IPS DF 6.9 (cell line): ENCODE data around the gene EFCC1.

ENCODE experiments used
- DNase-seq: peaks from one replicate; pipeline ENCODE4 v3.0.0-alpha.2; 2013; ENCODE audit warnings: low read depth, low spot score
- H3K27ac ChIP-seq: one replicate; pipeline ENCODE4 v1.5.1; 2013; ENCODE audit warnings: low read length, control low read depth
- H3K27me3 ChIP-seq: 2 replicates; pipeline ENCODE4 v1.6.1; 2013; ENCODE audit warnings: mild to moderate bottlenecking, low read length; ENCODE audit not compliant: control insufficient read depth, insufficient read depth
- H3K36me3 ChIP-seq: 2 replicates; pipeline ENCODE4 v1.6.1; 2013; ENCODE audit warnings: low read length; ENCODE audit not compliant: control insufficient read depth, insufficient read depth
- H3K4me1 ChIP-seq: 2 replicates; pipeline ENCODE4 v1.6.1; 2013; ENCODE audit warnings: low read length; ENCODE audit not compliant: control insufficient read depth, insufficient read depth
- H3K4me3 ChIP-seq: 2 replicates; pipeline ENCODE4 v1.5.1; 2013; ENCODE audit warnings: mild to moderate bottlenecking, low read length
- H3K9me3 ChIP-seq: 2 replicates; pipeline ENCODE4 v1.6.1; 2013; ENCODE audit warnings: low read length, inconsistent platforms; ENCODE audit not compliant: control insufficient read depth, insufficient read depth
- WGBS: extraction: QIAGEN DNeasy Blood & Tissue Kit; methylation state at CpG from one replicate; pipeline ENCODE4 v1.1.7; 2013; ENCODE audit warnings: mixed read lengths, missing lambda C conversion rate; ENCODE audit not compliant: insufficient read length, insufficient coverage; 5-methylcytosine and 5-hydroxymethylcytosine counted together

Gene EFCC1

DNA sequence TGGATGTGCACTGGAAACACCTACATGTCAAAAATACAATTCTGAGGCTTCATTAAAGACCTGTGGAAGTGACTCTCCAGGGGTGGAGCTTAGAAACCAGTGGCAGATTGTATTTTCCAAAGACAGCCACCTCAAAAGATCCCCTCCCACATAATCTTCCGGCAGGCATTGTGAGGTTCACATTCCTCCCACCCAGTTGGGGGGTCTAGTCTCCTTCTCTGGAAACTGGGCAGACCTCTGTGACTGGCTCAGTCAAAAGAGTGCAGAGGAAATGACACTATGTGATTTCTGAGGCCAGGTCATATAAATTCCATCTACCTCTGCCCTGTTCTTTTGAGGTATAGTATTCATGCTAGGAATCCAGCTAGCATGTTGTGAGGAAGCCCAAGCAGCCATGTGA lies 5.4 kb upstream of the EFCC1 start:
- no peaks in the 10 kb centered on the region for H3K9me3 ChIP-seq
- peaks cover 19% of the 10 kb centered on the region for H3K27me3 ChIP-seq
- DNase-seq = no peak
- H3K36me3 ChIP-seq = no peaks in the 10 kb centered on the region
- no CpG with 5 or more reads among the region's 1 CpG for WGBS
- no peak overlapping the region for H3K27ac ChIP-seq
- no peak overlapping the region for H3K4me3 ChIP-seq
- peaks cover 5% of the 10 kb centered on the region; the same call in 1 of the 2 replicates for H3K4me1 ChIP-seq

DNA sequence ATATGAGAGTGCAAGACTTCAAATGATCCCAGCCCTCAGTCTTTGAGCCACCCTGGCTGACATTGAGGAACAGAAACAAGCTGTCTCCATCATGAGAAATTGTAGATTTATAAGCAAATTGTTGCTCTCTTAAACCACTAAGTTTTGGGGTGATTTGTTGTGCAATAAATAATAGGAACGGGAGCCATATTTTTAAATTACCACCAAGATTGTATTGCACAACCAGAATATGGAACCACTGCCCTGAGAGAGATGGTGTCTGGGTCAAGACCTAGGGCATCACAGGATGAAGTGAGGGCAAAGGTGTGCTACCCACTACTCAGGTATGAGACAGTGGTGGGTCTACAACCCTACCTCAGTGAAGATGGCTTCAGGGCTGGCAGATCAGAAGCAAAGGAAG lies 4.9 kb upstream of the EFCC1 start:
- peaks cover 23% of the 10 kb centered on the region for H3K27me3 ChIP-seq
- no CpG with 5 or more reads among the region's 1 CpG for WGBS
- no peaks in the 10 kb centered on the region for H3K9me3 ChIP-seq
- no peak for DNase-seq
- no peak overlapping the region for H3K27ac ChIP-seq
- H3K4me3 ChIP-seq = no peak overlapping the region
- peaks cover 5% of the 10 kb centered on the region; the same call in 1 of the 2 replicates for H3K4me1 ChIP-seq
- H3K36me3 ChIP-seq = no peaks in the 10 kb centered on the region

DNA sequence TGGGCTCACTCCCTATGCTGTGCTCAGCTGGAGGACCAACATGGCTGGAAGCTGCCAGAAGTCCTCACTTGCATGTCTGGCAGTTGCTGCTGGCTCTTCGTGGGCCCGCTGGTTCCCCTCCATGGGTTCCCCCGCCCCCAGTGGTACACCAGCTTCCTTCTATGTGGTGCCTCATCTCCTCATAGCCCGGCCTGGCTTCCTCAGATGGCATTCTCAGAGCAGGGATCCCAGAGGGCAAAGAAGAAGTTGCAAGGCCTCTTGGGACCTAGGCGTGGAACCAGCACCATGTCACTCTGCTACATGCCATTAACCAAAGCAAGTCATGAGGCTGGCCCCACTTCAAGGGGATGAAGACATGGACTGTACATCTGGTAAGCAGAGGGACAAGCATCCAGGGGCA lies 4.4 kb upstream of the EFCC1 start:
- Histone ChIP-seq H3K27ac (no peak overlapping the region), H3K9me3 (no peaks in the 10 kb centered on the region), H3K36me3 (no peaks in the 10 kb centered on the region), H3K27me3 (peaks cover 28% of the 10 kb centered on the region), H3K4me3 (no peak overlapping the region), H3K4me1 (peaks cover 5% of the 10 kb centered on the region; the same call in 1 of the 2 replicates)
- no peak for DNase-seq
- WGBS = no CpG with 5 or more reads among the region's 5 CpGs

DNA sequence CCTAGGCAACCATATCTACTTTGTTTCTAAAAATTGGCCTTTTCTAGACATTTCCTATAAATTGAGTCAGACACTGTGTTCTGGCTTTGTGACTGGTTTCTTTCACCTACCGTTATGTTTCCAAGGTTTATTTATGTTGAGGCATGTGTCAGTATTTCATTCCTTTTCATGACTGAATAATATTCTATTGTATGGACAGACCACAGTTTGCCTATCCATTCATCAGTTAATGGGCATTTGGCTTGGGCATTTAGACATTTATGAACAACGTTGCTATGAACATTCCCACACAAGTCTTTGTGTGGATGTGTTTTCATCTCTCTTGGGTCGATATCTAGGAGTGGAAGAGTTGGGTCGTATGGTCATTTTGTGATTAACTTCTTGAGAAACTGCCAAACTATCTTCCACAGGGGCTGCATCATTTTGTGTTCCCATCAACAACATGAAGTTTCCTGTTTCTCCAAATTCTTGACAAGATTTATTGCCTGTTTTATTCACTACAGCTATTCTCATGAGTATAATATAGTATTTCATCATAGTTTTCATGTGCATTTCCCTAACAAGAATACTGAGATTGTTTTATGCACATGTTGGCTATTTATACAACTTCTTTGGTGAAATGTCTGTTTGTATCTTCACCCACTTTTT lies 3.5 kb upstream of the EFCC1 start:
- H3K27ac ChIP-seq = no peak overlapping the region
- no peak overlapping the region for H3K4me3 ChIP-seq
- no CpG with 5 or more reads among the region's 4 CpGs for WGBS
- H3K27me3 ChIP-seq = peaks cover 36% of the 10 kb centered on the region
- DNase-seq = no peak
- no peaks in the 10 kb centered on the region for H3K36me3 ChIP-seq
- peaks cover 5% of the 10 kb centered on the region; the same call in 1 of the 2 replicates for H3K4me1 ChIP-seq
- H3K9me3 ChIP-seq = no peaks in the 10 kb centered on the region

DNA sequence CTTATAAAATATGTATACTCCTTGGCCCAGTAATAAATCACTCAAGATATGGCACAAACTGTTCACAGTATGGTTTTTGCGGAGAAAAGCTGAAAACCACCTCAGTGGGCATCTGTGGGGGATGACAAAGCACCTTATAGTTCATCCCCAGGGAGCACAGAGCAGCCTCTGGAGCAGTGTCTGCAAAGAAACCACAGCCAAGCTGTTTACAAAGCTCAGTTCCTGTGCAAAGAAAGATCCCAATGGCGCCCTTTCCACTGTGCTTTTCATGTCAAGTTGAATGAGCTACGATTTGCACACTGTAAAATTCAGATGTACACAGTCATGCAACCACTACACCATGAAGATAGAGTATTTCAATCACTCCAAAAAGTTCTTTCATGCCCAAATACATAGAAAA lies 2.5 kb upstream of the EFCC1 start:
- peaks cover 41% of the 10 kb centered on the region for H3K27me3 ChIP-seq
- WGBS = no CpG with 5 or more reads among the region's 3 CpGs
- DNase-seq = no peak

DNA sequence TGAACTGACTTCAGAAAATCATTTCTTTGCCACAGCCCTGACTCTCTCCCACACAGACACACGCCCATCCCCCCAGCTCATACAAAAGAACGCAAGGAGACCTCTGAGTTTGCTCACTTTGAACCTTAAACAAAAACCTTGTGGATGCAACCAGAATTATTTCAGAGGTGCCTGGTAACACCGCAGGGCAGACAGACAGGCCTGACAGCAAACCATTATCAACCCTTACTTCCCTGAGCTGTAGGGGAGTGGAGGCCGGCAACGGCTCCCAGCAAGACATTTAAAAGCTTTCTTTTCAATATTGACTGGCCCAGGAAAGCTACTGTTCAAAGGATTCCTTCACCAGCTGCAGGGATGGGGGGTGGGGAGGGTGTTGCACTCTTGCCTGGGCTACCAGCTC lies 2.0 kb upstream of the EFCC1 start:
- Histone ChIP-seq H3K4me1 (peaks cover 1% of the 10 kb centered on the region; the same call in 1 of the 2 replicates), H3K27ac (no peak overlapping the region), H3K9me3 (no peaks in the 10 kb centered on the region), H3K4me3 (no peak overlapping the region), H3K36me3 (no peaks in the 10 kb centered on the region), H3K27me3 (peaks cover 45% of the 10 kb centered on the region)
- no CpG with 5 or more reads among the region's 5 CpGs for WGBS
- DNase-seq = no peak

More for the DNA sequence above, 2.5 kb upstream of the EFCC1 start:
- Histone ChIP-seq H3K9me3 (no peaks in the 10 kb centered on the region), H3K27ac (no peak overlapping the region), H3K4me3 (no peak overlapping the region), H3K4me1 (peaks cover 2% of the 10 kb centered on the region; the same call in 1 of the 2 replicates), H3K36me3 (no peaks in the 10 kb centered on the region)

DNA sequence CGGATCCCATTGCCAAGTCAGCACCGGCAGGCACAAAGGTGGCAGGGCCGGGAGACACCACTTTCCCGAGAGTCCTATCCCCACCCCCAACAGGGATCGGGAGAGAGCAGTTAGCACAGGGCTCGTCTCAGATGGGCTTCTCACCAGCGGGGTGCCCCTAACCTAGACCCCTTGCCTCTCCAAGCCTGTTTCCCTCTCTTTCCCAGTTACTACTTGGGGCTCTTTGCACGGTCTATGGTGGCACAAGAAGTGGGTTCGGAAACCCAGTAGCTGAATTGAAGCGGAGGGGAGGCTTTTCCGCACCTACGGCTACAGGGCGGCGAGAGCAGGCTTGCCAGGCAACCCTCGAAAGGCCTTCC lies 383 bp upstream of the EFCC1 start:
- H3K36me3 ChIP-seq = no peaks in the 10 kb centered on the region
- no CpG with 5 or more reads among the region's 15 CpGs for WGBS
- no peaks in the 10 kb centered on the region for H3K9me3 ChIP-seq
- no peaks in the 10 kb centered on the region for H3K4me1 ChIP-seq
- DNase-seq = no peak
- peak overlapping the region; percentile 60; the same call in 1 of the 2 replicates for H3K4me3 ChIP-seq
- peaks cover 52% of the 10 kb centered on the region for H3K27me3 ChIP-seq
- no peak overlapping the region for H3K27ac ChIP-seq

DNA sequence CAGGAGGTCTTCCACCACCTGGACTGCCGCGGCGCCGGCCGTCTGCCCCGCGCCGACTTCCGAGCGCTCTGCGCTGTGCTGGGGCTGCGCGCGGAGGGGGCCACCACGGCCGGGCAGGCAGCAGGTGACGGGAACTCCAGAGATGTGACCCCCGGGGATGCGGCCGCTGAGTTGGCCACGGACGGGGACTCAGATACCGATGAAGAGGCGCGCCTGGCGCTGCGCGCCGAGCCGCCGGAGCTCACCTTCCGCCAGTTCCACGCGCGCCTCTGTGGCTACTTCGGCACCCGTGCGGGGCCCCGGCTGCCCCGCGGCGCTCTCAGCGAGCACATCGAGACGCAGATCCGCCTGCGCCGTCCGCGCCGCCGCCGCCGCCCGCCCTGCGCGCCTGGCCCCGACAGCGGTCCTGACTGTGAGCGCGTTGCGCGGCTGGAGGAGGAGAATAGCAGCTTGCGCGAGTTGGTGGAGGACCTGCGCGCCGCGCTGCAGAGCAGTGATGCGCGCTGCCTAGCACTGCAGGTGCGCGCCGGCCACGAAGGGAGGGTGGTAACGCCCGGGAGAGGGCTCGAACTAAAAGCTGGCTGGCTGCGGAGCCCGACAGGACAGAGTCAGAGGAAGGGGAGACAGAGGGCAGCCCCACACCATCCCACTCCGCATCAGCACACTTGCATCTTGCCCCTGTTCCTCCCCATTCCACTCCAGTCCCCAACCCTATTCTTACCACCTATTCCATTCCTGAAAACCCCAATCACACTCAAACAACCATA lies 885 bp downstream of the EFCC1 start:
- DNase-seq = no peak
- H3K4me1 ChIP-seq = no peaks in the 10 kb centered on the region
- no peak overlapping the region for H3K27ac ChIP-seq
- no CpG with 5 or more reads among the region's 81 CpGs for WGBS
- no peaks in the 10 kb centered on the region for H3K9me3 ChIP-seq
- peaks cover 50% of the 10 kb centered on the region for H3K27me3 ChIP-seq
- H3K4me3 ChIP-seq = peak overlapping the region; percentile 60
- no peaks in the 10 kb centered on the region for H3K36me3 ChIP-seq

DNA sequence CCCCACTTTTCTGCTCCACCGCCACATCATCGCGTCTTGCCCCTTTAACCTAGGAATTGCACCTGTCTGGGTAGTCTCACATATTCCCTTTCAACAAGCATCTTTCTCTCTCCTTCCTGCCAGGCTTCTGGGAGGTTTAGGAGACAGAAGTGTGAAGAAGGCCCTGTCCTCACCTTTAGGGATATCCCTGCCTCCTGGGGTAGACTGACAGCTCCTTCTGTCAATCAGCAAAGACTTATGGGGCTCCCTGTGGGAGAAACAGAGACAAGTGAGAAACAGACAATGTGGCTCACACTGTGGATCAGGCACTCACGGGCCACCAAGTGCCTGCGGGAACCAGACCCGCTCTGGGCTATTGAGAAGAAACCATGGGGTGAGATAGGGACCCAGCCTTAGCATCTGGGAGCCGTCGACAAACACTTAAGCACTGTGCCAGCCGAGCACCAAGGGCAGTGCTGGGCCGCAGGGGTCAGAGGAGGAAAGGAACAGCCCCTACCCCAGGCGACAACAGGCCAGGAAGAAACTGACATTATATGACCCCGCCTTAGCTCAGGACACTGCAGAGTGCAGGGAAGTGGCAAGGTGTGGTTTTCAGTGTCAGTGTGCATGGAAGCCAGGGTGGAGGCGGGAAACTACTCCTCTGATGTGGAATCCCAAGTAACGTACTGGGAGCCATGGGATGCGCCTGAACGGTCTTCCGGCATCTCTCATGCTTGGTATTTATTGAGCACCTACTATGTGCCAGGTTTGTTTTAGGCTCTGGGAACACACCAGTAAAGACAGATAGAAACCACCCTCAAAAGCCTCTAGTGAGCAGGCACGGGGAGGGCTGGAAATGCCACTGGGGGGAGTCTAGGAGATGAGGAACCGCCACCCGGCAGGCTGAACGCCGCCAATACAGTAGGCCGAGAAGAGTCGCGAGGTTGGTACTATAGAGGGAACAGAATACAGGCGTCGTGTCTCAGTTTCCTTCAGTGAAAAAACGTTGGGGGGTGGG lies 1.8 kb downstream of the EFCC1 start:
- Histone ChIP-seq H3K4me3 (no peak overlapping the region), H3K9me3 (no peaks in the 10 kb centered on the region), H3K36me3 (no peaks in the 10 kb centered on the region), H3K27ac (no peak overlapping the region), H3K27me3 (peaks cover 50% of the 10 kb centered on the region), H3K4me1 (no peaks in the 10 kb centered on the region)
- DNase-seq = no peak
- no CpG with 5 or more reads among the region's 28 CpGs for WGBS

DNA sequence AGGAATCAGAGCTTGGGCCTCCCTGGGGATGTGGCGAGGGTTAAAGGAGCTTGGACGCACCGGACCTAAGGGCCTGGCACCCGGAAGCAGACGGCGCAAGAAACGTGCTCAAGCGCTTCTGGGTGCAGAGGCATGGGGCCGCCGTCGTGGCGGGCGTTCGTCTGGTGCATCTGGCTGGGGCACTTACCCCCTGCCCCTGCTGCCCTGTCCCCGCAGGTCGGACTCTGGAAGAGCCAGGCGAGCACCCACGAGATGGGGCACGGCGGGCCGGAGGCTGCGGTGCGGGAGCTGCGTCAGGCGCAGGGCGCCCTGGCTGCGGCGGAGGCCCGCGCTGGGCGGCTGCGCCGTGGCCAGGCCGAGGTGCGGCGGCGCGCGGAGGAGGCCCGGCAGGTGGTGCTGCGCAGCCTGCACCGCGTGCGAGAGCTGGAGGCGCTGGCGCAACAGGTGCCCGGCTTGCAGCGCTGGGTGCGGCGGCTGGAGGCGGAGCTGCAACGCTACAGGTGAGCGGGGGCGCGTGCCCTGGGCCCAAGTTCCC lies 2.5 kb downstream of the EFCC1 start:
- Histone ChIP-seq H3K4me3 (peak overlapping the region; percentile 24; the same call in 1 of the 2 replicates), H3K9me3 (no peaks in the 10 kb centered on the region), H3K27me3 (peaks cover 50% of the 10 kb centered on the region), H3K36me3 (no peaks in the 10 kb centered on the region), H3K4me1 (no peaks in the 10 kb centered on the region), H3K27ac (no peak overlapping the region)
- no peak for DNase-seq
- no CpG with 5 or more reads among the region's 55 CpGs for WGBS
